Measurements from ENCODE around the gene SUMO2. TPM values are rescaled to one million over a fixed set of nuclear protein-coding genes. Genes with fewer than 3 reads are reported as not detected.
"Not testable (repeated sequence)": the region's sequence is repeated elsewhere in the genome, so short reads cannot be mapped to it uniquely, and the experiment has no call there.

The SUMO2 gene
- total RNA-seq, 2 donors from 2014 or later, result 586 to 714 TPM

DNA sequence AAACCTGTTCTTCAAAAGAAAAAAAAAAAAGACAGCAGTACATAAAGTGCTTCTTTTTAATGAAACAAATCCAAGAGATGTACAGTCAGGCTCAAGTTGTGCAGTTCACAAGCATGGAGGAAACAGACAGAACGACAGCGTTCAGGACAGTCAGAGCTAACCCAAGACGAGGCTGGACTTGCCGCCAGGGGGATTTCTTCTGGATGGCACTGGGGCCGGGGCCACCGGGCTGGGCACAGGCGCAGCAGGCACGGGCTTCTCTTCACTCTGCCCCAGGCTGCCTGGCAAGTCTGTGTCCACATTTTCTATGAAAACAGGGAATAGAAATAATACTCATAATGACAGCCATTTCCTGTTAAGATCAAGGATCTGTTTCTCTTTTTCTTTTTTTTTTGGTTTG lies 46.8 kb downstream of the SUMO2 start:
- Histone ChIP-seq H3K27ac (ENCODE audit: low read depth, low read length) (no peak overlapping the region), H3K9me3 (ENCODE audit: control insufficient read depth, low read length) (no peaks in the 10 kb centered on the region), H3K27me3 (ENCODE audit: control insufficient read depth, insufficient read depth, low read length, poor library complexity, severe bottlenecking) (no peaks in the 10 kb centered on the region), H3K4me3 (ENCODE audit: low read length) (no peak overlapping the region), H3K36me3 (ENCODE audit: control insufficient read depth, insufficient read depth, low read length) (peaks cover 61% of the 10 kb centered on the region), H3K9ac (ENCODE audit: extremely low read depth, low read length, poor library complexity, severe bottlenecking) (no peak overlapping the region), H3K4me1 (ENCODE audit: control insufficient read depth, insufficient read depth, low read length) (no peaks in the 10 kb centered on the region)
- DNase-seq, result no peak
- no peak overlapping the region for H3K4me3 Mint-ChIP-seq
- peaks cover 34% of the 10 kb centered on the region for H3K36me3 Mint-ChIP-seq (ENCODE audit: low read depth)
- H3K27ac Mint-ChIP-seq, result peak overlapping the region; percentile 6
- 85 to 97% methylated on average over 5 to 8 of the region's 8 CpGs for WGBS, 2 experiments (ENCODE audit: insufficient coverage in 1 of 2, insufficient read length in 1 of 2)
- no peaks in the 10 kb centered on the region for H3K9me3 Mint-ChIP-seq
- no peaks in the 10 kb centered on the region for H3K27me3 Mint-ChIP-seq (ENCODE audit: insufficient read depth)
- TF ChIP-seq, protein P1, sequence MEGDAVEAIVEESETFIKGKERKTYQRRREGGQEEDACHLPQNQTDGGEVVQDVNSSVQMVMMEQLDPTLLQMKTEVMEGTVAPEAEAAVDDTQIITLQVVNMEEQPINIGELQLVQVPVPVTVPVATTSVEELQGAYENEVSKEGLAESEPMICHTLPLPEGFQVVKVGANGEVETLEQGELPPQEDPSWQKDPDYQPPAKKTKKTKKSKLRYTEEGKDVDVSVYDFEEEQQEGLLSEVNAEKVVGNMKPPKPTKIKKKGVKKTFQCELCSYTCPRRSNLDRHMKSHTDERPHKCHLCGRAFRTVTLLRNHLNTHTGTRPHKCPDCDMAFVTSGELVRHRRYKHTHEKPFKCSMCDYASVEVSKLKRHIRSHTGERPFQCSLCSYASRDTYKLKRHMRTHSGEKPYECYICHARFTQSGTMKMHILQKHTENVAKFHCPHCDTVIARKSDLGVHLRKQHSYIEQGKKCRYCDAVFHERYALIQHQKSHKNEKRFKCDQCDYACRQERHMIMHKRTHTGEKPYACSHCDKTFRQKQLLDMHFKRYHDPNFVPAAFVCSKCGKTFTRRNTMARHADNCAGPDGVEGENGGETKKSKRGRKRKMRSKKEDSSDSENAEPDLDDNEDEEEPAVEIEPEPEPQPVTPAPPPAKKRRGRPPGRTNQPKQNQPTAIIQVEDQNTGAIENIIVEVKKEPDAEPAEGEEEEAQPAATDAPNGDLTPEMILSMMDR (conservative IDR thresholded peaks at IDR 0.05), result no peak
- no peaks in the 10 kb centered on the region for H3K4me1 Mint-ChIP-seq

DNA sequence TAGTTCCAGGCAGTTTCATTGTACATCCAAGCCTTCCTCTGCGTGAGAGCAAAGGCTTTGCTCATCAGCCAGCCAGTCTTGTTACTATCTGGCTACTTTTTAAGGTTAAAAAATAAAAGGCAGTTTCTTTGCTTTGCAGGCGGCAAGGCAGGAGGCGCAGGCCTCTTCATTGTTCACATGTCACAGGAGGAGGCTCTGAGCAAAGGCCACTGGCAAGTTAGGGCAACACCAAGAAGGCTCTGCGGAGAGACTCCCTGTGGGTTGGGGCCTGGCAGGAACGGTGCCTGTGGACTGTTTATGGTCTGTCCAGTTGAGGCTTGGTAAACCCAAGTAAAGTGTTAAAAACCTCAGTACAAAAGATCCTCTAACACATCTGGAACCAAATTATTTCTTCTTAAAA lies 47.3 kb downstream of the SUMO2 start:
- peaks cover 2% of the 10 kb centered on the region for H3K4me1 ChIP-seq (ENCODE audit: control insufficient read depth, insufficient read depth, low read length)
- no peak for DNase-seq
- H3K9ac ChIP-seq (ENCODE audit: extremely low read depth, low read length, poor library complexity, severe bottlenecking), result no peak overlapping the region
- H3K27me3 ChIP-seq (ENCODE audit: control insufficient read depth, insufficient read depth, low read length, poor library complexity, severe bottlenecking), result no peaks in the 10 kb centered on the region
- Mint-ChIP-seq H3K27ac (peak overlapping the region; percentile 6), H3K36me3 (ENCODE audit: low read depth) (peaks cover 31% of the 10 kb centered on the region), H3K4me1 (peaks cover 2% of the 10 kb centered on the region), H3K9me3 (no peaks in the 10 kb centered on the region), H3K27me3 (ENCODE audit: insufficient read depth) (no peaks in the 10 kb centered on the region), H3K4me3 (no peak overlapping the region)
- H3K36me3 ChIP-seq (ENCODE audit: control insufficient read depth, insufficient read depth, low read length), result peaks cover 56% of the 10 kb centered on the region
- TF ChIP-seq, protein P1 (conservative IDR thresholded peaks at IDR 0.05), result no peak
- 78 to 90% methylated on average over 4 to 5 of the region's 5 CpGs for WGBS, 2 experiments (ENCODE audit: insufficient coverage in 1 of 2, insufficient read length in 1 of 2)
- H3K9me3 ChIP-seq (ENCODE audit: control insufficient read depth, low read length), result no peaks in the 10 kb centered on the region
- H3K27ac ChIP-seq (ENCODE audit: low read depth, low read length), result no peak overlapping the region
- H3K4me3 ChIP-seq (ENCODE audit: low read length), result no peak overlapping the region

GRCh38 chr17:75133607-75134347 lies 49.0 kb downstream of the SUMO2 start:
- DNase-seq; H3K4me3 ChIP-seq (ENCODE audit: low read length); H3K9ac ChIP-seq (ENCODE audit: extremely low read depth, low read length, poor library complexity, severe bottlenecking); H3K4me3 Mint-ChIP-seq; H3K27me3 Mint-ChIP-seq (ENCODE audit: insufficient read depth); H3K9me3 Mint-ChIP-seq; H3K27ac ChIP-seq (ENCODE audit: low read depth, low read length); H3K4me1 Mint-ChIP-seq; H3K4me1 ChIP-seq (ENCODE audit: control insufficient read depth, insufficient read depth, low read length); H3K27me3 ChIP-seq (ENCODE audit: control insufficient read depth, insufficient read depth, low read length, poor library complexity, severe bottlenecking); H3K9me3 ChIP-seq (ENCODE audit: control insufficient read depth, low read length): not testable (repeated sequence)
- peaks cover 30% of the 10 kb centered on the region for H3K36me3 Mint-ChIP-seq (ENCODE audit: low read depth)
- H3K36me3 ChIP-seq (ENCODE audit: control insufficient read depth, insufficient read depth, low read length), result peaks cover 55% of the 10 kb centered on the region
- 95 to 97% methylated on average over 7 to 14 of the region's 14 CpGs for WGBS, 2 experiments (ENCODE audit: insufficient coverage in 1 of 2, insufficient read length in 1 of 2)
- H3K27ac Mint-ChIP-seq, result peak overlapping the region; percentile 70

All from endodermal cell (in vitro differentiated cells).